WTC11 (cell line): ENCODE data around the gene RAB7A.

Source experiments
- CREM ChIP-seq: sonication (generic); formaldehyde crosslinking; IDR thresholded peaks from 2 replicates; pipeline ENCODE4 v1.8.1; 2022; ENCODE audit warnings: mild to moderate bottlenecking, missing genetic modification reagents, moderate library complexity
- ZBTB21 ChIP-seq: sonication (generic); formaldehyde crosslinking; IDR thresholded peaks from 2 replicates; pipeline ENCODE4 v1.8.1; 2023; ENCODE audit warnings: mild to moderate bottlenecking, missing genetic modification reagents, borderline replicate concordance
- ZNF423 ChIP-seq: fragments of 250-450 bp; sonication (Bioruptor Pico); IDR thresholded peaks from 2 replicates; pipeline ENCODE4 v2.1.2; 2022; ENCODE audit warnings: mild to moderate bottlenecking, moderate library complexity
- TF ChIP-seq, protein P1 (sequence below): fragments of 200-600 bp; IDR thresholded peaks from 2 replicates; pipeline ENCODE4 v1.8.0; 2022; ENCODE audit warnings: antibody characterized with exemption

DNA sequence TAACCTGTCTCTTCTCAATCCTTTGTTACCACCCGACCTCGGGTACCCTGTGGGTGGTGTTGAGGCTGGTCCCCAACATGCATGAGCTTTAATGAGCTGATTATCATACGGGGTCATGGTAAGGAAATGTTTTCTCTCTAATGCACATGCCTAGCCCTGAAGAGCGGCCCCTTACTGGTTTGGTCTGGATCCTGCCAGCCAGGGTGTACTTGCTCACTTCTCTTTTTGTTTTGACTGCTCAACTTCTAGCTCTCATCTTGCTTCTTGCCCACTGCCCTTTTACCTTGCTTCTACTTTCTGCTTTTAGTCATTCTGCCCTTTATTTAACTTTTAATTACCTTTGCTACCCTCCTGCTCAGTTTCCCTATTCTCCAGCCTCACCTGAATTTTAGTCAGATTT, 109.1 kb downstream of the RAB7A start:
- TF ChIP-seq, protein P1, sequence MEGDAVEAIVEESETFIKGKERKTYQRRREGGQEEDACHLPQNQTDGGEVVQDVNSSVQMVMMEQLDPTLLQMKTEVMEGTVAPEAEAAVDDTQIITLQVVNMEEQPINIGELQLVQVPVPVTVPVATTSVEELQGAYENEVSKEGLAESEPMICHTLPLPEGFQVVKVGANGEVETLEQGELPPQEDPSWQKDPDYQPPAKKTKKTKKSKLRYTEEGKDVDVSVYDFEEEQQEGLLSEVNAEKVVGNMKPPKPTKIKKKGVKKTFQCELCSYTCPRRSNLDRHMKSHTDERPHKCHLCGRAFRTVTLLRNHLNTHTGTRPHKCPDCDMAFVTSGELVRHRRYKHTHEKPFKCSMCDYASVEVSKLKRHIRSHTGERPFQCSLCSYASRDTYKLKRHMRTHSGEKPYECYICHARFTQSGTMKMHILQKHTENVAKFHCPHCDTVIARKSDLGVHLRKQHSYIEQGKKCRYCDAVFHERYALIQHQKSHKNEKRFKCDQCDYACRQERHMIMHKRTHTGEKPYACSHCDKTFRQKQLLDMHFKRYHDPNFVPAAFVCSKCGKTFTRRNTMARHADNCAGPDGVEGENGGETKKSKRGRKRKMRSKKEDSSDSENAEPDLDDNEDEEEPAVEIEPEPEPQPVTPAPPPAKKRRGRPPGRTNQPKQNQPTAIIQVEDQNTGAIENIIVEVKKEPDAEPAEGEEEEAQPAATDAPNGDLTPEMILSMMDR, result no peak
- no peak for TF ChIP-seq CREM
- TF ChIP-seq ZNF423 (CRISPR knock-in tag), result no peak
- no peak for TF ChIP-seq ZBTB21 (CRISPR knock-in tag)
